Fibroblast of gingiva (primary cell): ENCODE results near the gene GREB1.

Source experiments
- DNase-seq: peaks from one replicate; pipeline ENCODE4 v3.0.0-alpha.2; 2011; ENCODE audit warnings: low read depth

GREB1 gene

DNA sequence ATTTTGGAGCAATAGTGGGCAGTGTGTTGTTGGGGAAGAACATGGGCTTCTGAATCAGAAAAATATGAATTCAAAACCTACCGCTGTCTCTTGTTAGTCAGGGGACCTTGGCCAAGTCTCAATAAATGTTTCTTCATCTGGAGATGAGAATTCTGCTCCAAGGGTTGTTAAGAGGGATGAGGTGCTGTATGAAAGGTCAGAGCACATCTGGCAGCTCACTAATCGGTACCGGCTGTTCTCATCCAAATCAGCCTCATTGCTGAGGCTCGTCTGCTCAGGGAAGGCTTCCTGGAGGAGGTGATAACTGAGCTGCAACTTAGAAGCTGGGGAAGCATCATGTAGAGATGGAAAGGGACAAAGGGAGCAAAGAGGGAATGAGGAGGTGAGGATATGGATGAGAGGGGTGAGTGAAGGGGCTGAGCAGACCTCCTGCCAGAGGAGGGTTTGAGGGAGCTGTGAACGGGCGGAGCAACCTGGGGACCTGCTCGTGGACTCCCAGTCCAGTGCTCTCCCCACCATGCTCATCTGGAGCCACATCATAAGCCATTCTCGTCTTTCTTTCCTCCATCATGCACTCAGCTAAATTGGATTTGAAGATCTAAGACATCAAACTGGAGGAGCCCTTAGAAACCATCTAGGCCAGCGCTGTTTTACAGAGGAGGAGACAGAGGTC, 47.4 kb downstream of the GREB1 start:
- no peak for DNase-seq

DNA sequence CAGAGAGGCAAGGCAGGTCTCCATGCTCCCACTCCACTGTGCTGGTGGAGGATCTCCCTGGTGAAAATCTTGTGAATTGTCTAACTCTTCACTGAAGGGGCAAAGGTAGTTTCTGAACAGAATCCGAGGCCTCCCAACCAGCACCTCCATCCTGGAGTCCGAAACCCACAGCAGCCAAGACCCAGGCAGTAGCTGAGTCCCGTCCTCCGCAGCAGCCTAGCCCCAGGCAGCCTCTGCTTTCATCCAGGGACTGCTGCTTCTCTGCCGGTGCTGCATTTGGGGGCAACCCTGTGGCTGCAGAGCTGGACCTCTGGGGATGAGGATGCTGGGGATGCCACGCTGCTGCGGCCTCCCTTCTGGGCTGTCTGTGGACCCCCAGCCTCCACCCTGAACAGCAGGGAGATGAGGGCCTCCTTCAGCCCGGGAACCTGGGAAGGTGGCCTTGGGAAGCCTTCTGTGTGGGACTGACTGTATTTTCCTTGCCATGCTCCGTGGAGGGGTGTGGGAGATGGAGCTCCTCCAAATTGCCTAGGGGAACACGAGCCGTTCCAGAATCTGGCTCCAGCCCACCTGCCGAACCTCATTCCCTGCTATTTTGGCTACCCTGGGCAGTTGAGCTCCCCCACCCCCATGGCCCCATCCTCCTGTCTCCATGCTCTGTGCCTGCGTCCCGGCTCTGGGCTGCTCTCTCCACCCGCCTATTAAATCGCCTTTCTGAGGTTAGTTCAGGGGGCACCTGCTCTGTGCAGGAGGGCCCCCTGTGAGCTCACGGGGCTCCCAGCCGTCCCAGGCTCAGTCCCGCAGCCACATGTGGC, 48.2 kb downstream of the GREB1 start:
- DNase-seq: no peak

DNA sequence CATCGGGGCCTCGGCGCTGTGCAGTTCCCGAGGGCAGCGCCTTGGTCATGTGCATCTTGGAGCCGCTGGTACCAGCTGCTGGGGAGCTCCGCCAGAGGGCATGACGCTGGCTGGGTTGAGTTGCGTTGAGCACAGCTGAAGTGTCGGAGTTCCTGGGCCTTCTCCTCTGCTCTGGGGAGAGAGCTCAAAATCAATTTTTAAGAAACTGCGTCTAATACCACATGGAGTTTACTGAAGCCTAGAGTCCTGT, 48.7 kb downstream of the GREB1 start:
- no peak for DNase-seq

DNA sequence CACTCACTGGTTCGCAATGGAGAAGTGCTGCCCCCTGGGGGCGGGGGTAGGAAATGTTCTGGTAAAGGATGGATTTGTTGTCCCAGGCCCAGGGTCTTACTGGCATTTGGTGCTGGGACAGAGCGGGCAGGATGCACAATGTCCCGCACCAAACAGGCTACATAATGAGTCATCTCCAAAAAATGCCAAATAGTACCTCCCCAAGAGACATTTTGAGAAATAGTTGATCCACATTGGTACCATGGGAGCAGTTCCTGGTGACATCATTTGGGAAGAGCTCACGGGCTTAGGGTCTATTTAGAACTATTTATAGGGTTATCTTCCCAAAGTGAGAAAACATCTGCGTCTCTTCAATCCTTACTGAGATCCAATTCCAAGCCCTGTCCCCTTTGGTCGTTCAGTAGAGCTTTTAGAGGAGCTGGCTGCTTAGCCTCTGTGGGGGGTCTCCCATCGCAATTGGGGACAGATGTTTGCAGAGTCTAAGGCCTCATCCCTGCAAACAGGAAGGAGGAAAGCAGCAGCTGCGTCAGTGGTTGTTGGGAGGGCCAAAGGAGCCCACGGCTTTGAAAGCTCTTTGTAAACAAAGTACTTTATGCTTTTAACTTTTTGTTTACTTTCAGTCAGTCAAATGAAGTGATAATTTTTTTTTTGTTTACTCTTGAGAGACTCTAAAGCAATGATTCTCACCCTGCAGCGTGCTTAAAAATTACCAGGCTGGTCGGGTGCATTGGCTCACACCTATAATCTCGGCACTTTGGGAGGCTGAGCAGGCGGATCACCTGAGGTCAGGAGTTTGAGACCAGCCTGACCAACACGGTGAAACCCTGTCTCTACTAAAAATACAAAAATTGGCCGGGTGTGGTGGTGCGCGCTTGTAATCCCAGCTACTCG, 49.3 kb downstream of the GREB1 start:
- peak; percentile 23 for DNase-seq

DNA sequence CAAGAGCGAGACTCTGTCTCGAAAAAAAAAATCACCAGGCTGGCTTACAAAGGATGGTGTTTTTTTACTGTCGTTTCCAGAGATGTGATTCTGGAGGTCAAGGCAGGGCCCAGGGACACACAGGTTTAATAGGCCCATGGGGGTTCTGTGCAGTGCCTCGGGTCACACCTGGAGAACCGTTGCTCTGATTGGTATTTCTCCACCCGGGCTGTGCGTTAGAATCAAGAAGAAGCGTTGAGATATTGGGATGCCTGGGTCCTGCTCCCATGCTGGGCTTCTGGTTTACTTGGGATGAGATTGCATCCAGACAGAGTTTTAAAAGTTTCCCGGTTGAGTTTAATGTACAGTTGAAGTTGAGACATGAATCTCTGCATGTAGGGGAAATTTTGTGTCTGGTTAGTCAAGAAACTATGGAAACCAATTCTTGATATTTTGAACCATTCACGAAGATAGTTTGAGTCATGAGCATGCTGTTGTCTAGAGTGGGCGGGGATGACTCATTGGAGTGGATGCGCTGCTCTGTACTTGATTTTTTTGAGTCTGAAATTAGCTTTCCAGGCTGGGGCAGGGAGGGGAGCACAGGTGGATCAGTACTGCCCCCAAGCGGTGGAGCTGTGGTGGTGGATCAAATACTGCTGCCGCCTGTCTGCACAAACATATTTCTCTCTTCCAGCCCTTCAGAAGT, 50.1 kb downstream of the GREB1 start:
- DNase-seq: peak; percentile 74

DNA sequence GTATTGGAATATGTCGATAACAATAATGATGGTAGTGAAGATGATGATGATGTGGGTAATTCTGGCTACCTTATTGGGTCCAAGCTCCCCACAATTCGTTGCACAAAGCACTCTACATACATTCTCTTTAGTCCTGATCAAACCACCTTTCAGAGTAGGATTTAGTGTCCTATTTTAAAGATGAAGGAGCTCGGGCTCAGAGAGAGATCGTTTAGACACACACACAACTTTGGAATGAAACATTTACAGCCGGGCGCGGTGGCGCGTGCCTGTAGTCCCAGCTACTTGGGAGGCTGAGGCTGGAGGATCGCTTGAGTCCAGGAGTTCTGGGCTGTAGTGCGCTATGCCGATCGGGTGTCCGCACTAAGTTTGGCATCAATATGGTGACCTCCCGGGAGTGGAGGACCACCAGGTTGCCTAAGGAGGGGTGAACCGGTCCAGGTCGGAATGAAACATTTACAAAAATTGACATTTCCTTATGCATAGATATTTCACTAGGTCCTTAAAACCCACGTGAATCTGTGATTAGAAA, 50.7 kb downstream of the GREB1 start:
- DNase-seq: no peak

DNA sequence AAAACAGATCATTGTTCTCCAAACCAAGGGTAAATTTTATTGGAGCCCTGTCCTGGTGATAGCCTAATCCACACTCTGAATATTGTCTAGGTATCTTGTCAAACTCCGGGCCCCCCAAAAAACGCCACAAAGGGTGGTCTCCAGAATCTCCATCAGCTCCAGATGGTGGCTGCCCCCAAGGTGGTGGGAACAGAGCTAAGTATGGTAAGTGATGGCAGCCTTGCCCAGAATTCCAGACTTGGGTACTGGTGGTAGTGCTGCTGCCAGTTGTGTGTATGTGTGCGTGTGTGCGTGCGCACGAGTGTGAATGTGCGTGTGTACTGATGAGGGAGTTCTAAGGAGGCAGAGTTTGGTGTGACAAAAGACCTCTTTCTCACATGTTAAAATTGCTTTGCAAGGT, 51.2 kb downstream of the GREB1 start:
- DNase-seq: no peak

DNA sequence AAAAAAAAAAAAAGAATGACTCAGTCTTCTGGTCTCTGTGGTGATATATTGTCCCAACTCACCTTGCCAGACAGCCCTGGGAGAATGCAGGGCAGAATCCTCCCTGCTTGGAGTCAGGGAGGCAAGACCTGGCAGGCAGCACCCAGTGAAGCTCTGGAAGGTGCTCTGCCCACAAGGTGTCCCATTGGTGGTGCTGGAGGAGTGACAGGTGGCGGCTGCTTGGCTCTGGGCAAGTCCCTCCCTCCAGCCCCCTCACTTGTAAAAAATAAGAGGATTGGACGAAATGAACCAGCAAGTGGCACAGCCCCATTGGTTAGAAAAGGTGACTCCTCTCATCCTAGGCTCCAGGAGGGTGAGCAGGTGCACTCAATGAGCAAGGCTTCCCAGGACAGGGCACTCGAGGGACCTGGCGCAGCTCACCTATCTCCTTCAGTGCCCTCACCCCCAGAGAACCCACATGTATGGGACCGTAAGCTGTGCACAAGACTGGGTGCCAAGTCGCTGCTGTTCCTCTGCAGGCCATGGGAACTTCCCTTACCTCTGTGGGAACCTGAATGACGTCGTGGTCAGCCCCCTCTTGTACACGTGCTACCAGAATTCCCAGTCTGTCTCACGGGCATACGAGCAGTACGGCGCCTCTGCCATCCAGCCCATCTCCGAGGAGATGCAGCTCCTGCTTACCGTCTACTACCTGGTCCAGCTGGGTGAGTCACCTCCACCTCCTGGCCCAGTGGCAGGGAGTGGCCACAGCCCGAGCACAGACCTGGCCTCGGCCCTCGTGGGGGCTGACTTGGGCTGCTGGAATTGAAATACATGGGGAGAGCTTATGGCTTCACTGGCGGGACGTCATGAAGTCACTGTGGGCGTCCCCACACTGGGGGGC, 54.6 kb downstream of the GREB1 start:
- no peak for DNase-seq

DNA sequence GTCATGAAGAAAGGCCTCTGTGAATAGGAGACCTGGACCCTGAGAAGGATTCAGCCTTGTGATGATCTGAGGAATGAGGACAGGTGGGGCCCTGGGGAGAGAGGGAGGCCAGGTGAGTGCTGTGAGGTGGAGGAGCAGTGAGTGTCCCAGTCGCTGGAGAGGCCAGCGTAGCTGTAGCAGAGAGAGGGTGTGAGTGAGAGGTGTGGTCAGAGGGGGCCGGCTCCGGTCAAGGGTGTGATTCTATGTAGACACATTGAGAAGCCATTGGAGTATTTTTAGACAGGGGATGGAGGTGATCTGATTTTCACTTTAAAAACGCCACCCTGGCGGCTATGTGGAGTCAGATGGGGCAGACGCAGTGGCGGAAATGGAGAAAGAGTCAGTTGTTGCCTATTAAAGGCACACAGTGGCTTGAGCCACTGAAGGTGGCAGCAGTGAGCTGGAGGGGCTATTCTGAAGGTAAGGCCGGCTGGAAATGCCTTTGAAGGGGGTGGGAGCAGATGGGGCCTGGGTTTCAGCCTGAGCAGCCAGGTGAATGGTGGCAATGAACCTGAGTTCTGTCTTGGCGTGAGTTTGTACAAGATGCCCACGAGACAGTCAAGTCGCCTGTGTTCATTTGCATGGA, 55.6 kb downstream of the GREB1 start:
- no peak for DNase-seq

DNA sequence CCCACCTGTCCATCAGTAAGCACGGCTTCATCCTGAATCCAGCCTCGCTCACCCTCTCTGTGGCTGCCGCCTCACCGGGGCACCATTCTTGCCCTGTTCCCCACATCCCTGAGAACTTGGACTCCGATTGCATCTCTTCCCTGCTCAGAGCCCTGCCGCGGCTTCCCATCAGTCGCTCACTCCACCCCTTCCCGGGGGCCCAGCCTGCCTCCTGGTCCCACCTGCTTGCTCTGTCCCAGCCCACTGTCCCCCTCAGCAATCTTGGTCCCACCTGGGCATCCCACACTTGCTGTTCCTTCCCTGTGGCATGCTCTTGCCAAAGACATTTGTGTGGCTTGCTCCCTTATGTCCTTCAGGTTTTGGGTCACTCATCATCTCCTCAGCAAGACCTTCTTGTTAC, 56.3 kb downstream of the GREB1 start:
- DNase-seq: no peak

DNA sequence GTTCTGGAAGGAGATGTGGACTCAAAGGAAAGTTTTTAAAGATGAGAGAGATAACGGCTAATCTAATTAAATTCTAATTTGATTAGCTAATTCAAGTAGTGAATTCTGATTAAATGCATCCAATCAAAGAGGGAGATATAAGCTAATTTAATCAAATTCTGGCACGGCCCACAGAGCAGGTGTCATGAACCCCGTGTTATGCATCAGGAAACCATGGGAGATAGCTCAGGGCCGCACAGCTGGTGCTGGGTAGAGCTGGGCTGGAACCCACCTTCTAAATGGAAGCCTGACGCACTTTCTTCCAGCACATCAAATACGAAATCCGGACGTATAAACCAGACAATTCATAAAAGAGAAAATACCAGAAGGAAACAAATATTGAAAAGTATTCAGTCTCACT, 57.2 kb downstream of the GREB1 start:
- no peak for DNase-seq

DNA sequence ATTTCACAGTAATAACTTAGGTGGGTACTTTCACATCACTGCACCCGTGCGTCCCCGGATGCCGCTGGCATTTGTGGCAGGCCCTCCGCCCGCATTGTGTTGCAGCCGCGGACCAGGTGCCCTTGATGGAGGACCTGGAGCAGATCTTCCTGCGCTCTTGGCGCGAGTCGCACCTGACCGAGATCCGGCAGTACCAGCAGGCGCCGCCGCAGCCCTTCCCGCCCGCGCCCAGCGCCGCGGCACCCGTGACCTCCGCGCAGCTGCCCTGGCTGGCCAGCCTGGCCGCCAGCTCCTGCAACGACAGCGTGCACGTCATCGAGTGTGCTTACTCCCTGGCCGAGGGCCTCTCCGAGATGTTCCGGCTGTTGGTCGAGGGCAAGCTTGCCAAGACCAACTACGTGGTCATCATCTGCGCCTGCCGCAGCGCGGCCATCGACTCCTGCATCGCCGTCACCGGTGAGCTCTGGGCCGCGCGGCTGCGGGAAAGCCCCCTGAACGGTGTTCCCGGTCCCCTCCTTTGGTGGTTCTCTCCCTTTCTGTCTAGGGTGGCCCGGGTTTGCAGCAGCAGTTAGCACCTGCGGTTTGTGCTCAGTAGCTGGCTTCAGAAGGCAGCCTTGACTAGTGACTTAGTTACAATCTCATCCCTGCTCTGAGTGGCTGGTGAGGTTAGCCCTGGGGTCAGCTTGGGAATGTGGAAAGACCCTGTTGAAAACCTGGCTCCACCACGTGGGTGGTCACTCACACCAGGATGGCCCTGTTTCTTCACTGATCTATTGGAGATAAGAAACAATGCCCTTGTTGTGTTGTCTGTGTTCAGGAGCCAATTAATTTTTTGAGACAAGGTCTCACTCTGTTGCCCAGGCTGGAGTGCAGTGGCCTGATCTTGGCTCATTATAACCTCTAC, 59.1 kb downstream of the GREB1 start:
- DNase-seq: no peak

DNA sequence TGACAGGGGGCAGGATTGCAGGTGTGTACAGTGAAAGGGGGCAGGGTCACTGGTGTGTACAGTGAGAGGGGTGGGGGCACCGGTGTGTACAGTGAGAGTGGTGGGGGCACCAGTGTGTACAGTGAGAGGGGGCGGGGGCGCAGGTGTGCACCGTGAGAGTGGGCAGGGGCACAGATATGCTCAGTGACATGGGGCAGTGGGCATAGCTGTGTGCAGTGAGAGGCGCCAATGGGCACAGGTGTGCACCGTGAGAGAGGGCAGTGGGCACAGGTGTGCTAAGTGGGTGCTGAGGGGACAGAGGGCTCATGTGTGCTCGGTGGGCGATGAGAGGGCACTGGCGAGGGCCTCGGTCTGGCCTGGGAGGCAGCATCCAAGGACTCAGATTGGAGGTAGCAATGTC, 63.0 kb downstream of the GREB1 start:
- no peak for DNase-seq

DNA sequence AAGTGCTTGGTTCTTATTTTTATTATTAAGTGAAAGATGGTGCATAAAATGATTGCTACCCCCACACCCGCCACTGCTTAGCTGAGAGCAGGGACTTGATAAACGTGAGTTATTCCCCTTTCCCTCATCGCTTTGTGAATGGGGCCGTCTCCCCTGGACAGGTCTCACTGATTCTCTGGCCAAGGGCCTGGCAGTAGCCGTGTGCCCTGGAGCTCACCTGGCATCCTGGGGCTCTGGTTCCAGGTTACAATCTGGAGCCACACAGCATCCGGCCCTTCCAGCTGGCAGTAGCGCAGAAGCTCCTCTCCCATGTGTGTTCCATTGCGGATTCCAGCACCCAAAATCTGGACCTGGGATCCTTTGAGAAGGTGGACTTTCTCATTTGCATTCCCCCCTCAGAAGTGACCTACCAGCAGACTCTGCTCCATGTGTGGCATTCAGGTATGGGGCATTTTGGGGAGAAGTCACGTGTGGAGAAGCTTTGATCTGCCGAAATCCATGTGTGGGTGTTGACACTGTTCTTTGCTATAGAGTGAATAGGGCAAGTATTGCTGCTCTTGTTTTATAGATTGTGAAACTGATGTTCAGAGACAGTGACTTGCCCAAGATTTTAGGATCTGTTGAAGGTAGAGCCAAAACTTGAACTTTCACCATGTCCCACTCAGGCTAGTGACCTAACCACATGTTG, 63.8 kb downstream of the GREB1 start:
- DNase-seq: no peak

DNA sequence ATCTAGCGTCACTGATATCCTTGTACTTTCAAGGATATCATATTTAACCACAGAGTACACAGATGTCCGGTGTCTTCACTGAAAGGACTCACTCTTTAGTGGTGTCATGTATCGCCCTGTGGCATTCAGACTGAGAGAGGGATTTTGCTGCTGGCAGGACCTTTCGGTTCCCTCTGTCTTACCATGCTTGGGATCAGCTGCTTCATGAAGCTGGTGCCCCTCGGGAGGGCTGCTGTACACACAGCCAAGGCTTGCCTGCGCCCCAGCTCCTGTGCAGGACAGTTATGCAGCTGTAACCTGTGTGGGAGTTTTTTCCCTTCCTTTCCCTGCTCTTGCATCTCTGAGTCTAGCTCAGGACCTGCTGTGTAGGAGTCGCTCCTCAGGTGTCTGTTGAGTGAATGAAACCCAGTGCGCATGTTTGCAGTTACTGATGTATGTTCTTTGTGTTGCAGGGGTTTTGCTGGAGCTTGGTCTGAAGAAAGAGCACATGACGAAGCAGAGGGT, 64.4 kb downstream of the GREB1 start:
- peak; percentile 8 for DNase-seq

DNA sequence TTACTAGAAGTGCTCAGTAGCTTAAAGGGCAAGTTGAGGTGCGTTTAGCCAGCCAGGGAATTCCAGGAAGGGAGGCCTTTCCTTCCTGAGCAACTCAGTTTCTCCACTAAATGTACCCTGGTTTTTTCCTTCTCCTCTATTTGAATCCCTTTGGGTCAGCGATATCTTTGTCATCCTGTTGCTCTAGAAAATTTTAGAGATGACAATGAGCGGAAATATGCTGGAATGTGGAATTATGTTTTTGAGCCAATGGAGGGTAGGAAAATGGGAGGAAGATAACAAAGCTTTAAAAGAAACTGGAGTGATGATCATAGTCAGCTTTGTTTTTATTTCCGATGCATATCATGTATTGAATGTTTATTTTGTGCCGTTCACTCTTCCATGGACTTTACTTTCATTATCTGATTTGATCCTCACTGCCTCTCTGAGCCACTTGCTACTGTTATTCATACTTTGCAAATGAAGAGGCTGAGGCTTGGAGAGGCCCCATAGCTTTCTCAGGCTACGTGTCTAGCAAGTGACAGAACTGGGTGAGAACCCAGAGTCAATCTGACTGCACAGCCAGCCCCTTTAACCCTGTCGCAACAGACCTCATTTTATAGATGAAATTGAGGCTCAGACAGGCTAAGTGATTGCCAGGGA, 68.8 kb downstream of the GREB1 start:
- DNase-seq: no peak

DNA sequence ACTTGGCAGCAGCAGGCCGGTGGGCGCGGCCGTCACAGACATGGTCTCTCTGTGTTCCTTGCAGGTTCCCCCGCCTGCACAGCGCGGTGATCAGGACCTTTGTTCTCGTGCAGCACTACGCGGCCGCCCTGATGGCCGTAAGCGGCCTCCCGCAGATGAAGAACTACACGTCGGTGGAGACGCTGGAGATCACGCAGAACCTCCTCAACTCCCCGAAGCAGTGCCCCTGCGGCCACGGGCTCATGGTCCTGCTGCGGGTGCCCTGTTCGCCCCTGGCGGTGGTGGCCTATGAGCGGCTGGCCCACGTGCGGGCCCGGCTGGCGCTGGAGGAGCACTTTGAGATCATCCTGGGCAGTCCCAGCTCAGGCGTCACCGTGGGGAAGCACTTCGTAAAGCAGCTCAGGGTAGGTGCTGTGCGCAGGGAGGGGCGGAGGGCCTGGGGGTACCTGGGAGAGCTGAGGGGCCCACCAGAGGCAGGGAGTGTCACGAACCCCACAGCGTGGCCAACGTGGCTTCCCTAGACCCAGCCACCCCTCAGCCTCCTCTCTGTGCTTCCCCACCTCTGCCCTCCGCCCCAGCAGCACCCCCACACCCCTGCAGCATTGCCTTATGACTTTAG, 76.9 kb downstream of the GREB1 start:
- DNase-seq: no peak

DNA sequence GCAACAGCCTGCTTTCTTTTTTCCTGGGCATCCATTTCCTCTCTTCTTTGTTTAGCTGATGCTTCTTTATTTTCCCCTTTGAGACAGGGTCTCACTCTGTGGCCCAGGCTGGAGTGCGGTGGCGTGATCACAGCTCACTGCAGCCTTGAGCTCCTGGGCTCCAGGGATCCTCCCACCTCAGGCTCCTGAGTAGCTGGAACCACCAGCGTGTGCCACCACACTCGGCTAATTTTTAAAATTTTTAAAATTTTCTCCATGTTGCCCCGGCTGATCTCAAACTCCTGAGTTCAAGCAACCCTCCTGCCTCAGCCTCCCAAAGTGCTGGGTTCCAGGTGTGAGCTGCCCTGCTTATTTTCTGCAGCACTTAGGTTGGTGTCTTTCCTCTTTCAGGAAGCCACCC, 77.4 kb downstream of the GREB1 start:
- no peak for DNase-seq
